Measurements from ENCODE around the gene PGLYRP2.

DNA sequence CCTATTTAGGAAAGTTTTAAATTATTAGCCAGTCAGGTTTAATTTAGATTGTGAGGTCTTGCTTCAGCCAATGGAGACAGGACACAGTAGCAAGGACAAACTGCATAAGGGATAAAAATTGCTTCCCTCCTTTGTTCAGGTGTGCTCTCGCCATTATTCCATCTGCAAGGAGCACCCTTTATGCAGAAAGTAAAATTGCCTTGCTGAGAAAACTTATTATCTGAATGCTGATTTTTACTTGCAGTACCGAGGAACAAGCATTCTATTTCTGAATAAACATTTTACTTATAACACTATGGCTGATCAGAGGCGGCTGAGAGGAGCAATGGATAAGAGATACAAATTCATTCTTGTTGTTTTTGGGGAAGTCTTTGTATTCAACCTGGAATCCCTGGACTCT, 37.1 kb upstream of the PGLYRP2 start:
- TF ChIP-seq, protein P1, sequence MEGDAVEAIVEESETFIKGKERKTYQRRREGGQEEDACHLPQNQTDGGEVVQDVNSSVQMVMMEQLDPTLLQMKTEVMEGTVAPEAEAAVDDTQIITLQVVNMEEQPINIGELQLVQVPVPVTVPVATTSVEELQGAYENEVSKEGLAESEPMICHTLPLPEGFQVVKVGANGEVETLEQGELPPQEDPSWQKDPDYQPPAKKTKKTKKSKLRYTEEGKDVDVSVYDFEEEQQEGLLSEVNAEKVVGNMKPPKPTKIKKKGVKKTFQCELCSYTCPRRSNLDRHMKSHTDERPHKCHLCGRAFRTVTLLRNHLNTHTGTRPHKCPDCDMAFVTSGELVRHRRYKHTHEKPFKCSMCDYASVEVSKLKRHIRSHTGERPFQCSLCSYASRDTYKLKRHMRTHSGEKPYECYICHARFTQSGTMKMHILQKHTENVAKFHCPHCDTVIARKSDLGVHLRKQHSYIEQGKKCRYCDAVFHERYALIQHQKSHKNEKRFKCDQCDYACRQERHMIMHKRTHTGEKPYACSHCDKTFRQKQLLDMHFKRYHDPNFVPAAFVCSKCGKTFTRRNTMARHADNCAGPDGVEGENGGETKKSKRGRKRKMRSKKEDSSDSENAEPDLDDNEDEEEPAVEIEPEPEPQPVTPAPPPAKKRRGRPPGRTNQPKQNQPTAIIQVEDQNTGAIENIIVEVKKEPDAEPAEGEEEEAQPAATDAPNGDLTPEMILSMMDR (IDR thresholded peaks at IDR 0.05; ENCODE audit: low read depth, low read length), result no peak
- TF ChIP-seq EZH2phosphoT487 (IDR thresholded peaks at IDR 0.05; ENCODE audit: low read depth), result no peak

All from OCI-LY3 (cell line).